HG03280 (cell line): ENCODE data around the gene SLC16A5.
"Not testable (repeated sequence)": the region's sequence is repeated elsewhere in the genome, so short reads cannot be mapped to it uniquely, and the experiment has no call there.

Experiments
- ATAC-seq: cut with Tn5 transposase; IDR thresholded peaks from one replicate; pipeline ENCODE4 v1.9.1; 2021; ENCODE audit warnings: mild to moderate bottlenecking, moderate library complexity; ENCODE audit not compliant: unreplicated experiment

SLC16A5 gene

GRCh38 chr17:75064040-75064439 lies 23.7 kb upstream of the SLC16A5 start:
- ATAC-seq, result no peak

- ATAC-seq, result no peak
Observed at GRCh38 chr17:75064460-75064859, 23.3 kb upstream of the SLC16A5 start.

DNA sequence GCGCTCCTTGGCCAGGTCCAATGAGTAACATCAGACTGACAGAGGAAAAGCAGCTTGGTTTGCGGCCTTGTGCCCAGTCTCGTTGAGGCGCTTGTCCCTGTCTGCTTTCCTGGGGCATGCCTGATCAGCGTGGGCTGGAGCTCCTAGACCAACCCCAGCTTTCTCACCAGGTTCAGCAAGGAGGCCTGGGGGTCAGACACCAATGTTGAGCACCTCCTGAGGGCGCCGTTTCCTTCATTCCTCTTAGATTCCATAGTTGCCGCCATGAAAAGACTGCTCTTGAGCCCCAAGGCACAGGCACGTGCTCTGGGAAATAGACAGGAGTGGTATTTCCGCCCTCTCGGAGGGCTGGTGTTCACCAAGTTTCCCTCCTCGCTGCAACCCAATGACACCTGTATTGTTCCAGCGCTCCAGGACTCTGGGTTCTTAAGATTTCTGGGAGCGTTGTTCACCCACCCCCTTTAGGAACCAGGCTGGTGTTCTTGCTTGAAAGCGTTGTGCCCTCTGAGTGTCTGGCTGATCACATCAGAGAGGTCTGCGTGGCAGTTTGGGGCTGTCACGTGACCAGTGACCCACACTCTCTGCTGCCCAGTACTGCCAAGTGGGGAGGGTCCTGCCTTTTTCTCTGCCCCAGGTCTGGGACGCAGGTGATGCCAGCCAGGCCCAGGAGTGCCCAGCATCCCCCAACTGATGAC lies 22.7 kb upstream of the SLC16A5 start:
- no peak for ATAC-seq

DNA sequence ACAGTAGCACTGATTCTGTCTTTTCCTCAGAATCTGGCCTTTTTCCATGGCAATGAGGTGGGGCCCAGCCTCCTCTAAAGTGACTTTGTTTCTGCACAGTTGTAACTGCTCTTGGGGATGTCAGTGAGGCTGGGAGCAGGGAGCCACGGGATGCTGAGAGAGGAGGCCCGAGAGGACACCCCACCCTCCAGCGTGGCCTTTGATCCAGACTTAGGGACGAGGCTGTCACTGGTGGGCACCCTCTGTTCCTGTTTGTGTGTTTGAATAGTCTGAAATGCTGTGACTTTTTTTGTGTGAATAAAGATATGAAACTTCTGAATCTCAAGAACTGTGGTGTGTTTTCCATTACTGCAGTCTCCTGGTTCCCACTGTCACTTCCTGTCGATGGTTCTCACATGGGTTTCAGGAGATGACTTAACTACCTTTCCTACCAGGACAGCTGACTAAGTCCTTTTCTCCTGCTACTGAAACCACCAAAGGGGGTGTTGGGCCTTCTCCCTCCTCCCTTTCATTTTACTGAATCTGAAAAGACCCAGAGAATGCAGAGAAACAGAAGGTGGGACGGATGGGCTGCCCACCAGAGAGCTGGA lies 22.1 kb upstream of the SLC16A5 start:
- no peak for ATAC-seq

DNA sequence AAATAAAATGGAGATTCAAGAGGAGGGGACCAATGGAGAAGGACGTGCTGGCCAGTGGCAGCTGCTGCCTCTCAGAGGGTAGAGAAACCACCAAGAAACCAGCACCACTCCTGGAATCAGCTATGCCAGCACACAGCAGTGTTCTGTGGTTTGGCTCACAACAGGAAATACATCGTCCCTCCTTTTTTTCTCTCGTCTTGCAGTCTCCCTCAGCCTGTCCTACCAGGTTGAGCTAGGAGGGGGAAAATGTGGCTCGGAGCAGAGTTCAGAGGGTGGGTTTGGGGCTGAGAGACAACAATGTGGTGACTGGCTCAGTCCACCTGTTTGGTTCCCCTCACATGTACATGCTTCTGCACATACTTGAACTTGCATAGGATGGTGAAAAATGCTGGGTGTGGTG lies 19.9 kb upstream of the SLC16A5 start:
- ATAC-seq, result no peak

- no peak for ATAC-seq
Observed at GRCh38 chr17:75068750-75069149, 19.0 kb upstream of the SLC16A5 start.

GRCh38 chr17:75069783-75070182 lies 18.0 kb upstream of the SLC16A5 start:
- no peak for ATAC-seq

GRCh38 chr17:75071478-75072271 lies 16.1 kb upstream of the SLC16A5 start:
- not testable (repeated sequence) for ATAC-seq

DNA sequence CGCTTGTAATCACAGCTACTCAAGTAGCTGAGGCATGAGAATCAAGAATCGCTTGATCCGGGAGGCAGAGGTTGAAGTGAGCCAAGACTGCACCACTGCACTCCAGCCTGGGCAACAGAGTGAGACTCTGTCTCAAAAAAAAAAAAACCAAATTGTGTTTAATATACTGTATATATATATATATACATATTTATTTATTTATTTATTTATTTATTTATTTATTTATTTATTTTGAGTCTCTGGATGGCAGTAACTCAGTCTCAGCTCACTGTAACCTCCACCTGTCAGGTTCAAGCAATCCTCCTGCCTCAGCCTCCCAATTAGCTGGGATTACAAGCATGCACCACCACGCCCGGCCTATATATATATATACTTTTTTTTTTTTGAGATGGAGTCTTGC lies 14.8 kb upstream of the SLC16A5 start:
- ATAC-seq, result not testable (repeated sequence)

DNA sequence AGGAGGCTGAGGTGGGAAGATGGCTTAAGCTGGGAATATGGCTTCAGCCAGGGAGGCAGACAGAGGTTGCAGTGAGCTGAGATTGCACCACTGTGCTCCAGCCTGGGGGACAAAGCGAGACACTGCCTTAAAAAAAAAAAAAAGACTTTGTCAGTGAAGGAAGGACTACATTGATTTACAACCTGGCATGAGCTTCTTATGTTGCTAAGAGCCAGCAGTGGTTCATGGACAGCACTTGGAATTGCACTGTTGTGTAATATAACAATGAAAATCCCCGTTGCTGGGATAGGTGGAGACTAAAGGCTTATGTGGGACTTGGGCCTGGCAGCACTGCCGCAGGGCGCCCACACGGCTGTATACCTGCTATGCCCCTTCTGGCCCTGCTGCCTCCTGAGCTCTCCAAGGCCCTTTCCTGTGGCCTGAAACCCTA lies 14.1 kb upstream of the SLC16A5 start:
- no peak for ATAC-seq

DNA sequence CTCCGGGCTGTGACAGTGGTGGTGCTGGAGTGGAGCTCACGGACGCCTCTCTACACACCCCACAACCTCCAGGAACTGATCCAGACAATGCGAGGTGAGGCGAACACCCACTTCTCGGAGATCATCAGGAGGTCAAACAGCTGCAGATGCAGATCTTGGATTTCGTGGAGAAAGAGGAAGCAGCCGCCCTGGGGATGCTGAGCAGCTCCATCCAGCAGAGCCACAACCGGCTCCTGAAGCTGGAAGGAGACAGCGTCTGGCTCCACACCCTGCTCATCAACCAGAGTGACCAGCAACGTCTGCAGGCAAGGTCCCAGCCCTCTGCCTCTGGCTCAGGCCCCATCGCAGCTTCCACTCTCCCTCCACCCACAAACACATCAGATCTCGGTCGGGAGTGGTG lies 13.2 kb upstream of the SLC16A5 start:
- no peak for ATAC-seq

- no peak for ATAC-seq
Observed at GRCh38 chr17:75075597-75076336, 12.0 kb upstream of the SLC16A5 start.

GRCh38 chr17:75077072-75077495 lies 10.7 kb upstream of the SLC16A5 start:
- peak; percentile 4 for ATAC-seq

GRCh38 chr17:75077496-75078283 lies 10.1 kb upstream of the SLC16A5 start:
- peak; percentile 47 for ATAC-seq

DNA sequence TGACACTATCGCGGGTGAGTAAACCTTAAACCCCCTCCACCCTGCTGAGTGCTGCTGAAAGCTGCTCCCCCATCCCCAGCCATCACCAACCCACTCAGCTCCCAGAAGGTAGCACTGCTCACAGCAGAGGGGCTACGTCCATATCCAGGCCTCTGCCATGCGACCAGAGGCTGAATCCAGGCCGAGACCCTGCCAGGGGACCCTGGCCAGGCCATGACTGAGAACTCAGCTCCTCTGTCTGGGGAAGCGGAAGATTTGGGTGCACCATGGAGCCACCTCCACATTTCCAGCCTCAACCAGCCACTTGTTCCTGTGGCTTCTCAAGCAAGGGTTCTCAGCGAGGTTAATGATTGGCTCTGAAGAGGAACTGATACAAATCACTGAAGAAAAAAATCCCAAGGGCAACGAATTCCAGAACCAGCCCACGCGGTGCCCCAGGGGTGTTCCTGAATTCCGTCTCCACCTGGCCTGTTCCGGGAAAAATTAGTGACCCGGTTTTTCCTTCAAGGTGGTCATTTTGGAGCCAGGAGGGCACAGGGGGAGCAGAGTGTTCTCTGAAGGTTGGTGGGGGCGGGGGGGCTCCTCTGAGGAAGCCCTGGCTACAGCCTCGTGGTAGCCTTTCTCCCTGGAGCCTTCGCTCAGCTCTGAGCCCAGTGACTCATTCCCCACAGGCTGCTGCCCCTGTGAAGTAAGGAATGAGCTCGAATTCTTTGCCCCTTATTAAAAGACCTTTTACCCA lies 9.3 kb upstream of the SLC16A5 start:
- ATAC-seq, result no peak

DNA sequence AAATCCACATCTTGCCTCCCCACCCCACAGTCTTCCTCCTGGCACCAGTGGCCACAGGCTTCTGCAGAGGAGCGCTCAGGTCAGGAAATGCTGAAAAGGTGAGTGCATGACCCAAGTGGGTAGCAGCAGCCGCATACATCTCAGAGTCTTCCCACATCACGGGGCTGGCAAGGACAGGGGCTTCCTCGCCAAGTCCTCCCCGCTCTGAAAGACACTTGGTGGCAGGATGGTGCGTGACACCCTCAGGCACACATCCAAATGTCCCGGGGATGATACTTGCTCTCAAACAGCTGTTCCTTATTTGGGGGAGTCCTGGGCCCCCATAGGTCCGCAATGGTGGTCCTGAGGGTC lies 8.8 kb upstream of the SLC16A5 start:
- no peak for ATAC-seq

- no peak for ATAC-seq
Observed at GRCh38 chr17:75081611-75082540, 5.9 kb upstream of the SLC16A5 start.

GRCh38 chr17:75082683-75083082 lies 5.1 kb upstream of the SLC16A5 start:
- no peak for ATAC-seq
